ENCODE measurements around the gene DYRK1B. TPM values are rescaled to one million over a fixed set of nuclear protein-coding genes. Genes with fewer than 3 reads are reported as not detected.
"Not testable (repeated sequence)": the region's sequence is repeated elsewhere in the genome, so short reads cannot be mapped to it uniquely, and the experiment has no call there.

Gene DYRK1B
- total and polyA plus RNA-seq, 3 experiments from 2014 or later = 7.9 to 15.3 (median 9.1) TPM

- Mint-ChIP-seq H3K27ac (peak overlapping the region in 3 of 8 donors; percentile 7 to 63 (median 50)), H3K36me3 (peaks cover 0 to 19% (median 16%) of the 10 kb centered on the region in 3 donors), H3K9me3 (no peaks in the 10 kb centered on the region), H3K4me1 (peaks cover 0 to 13% (median 2%) of the 10 kb centered on the region in 3 donors), H3K4me3 (no peak overlapping the region), H3K27me3 (no peaks in the 10 kb centered on the region)
- Histone ChIP-seq H3K9me3 (ENCODE audit: low read length) (no peaks in the 10 kb centered on the region), H3K27me3 (ENCODE audit: insufficient read depth, low read length, poor library complexity, severe bottlenecking) (no peaks in the 10 kb centered on the region), H3K36me3 (ENCODE audit: insufficient read depth, low read length) (no peaks in the 10 kb centered on the region), H3K4me3 (ENCODE audit: low read length) (no peak overlapping the region), H3K4me1 (ENCODE audit: insufficient read depth, low read length) (no peaks in the 10 kb centered on the region), H3K27ac (ENCODE audit: low read depth, low read length) (no peak overlapping the region)
- POLR2A ChIA-PET = no interaction called here
- DNase-seq = no peak
- CTCF ChIA-PET = interaction anchor here (0.9 to 2.0 kb wide), 2 partner anchors 30 kb away, joined by 3 to 8 read pairs; no protein-coding TSS in a partner anchor
Measured at GRCh38 chr19:39813264-39813993, 20.5 kb downstream of the DYRK1B start.

DNA sequence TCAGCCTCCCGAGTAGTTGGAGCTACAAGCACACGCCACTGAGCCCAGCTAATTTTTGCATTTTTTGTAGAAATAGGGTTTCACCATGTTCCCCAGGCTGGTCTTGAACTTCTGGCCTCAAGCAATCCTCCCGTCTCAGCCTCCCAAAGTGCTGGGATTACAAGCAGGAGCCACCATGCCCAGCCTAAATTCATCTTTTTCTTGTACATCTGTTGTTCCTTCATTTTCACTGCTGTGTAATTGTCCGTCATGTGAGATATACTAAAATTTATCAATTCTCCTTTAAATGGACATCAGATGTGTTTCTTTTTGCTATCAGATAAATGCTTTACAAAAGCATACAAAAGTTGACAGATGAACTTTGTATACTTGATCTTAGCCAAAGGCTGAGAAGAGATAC, 22.9 kb downstream of the DYRK1B start:
- Mint-ChIP-seq H3K36me3 (peaks cover 0 to 6% (median 5%) of the 10 kb centered on the region in 3 donors), H3K9me3 (no peaks in the 10 kb centered on the region), H3K27me3 (peaks cover 0 to under 1% of the 10 kb centered on the region in 2 donors), H3K4me3 (no peak overlapping the region), H3K4me1 (peaks cover 0 to 4% (median 2%) of the 10 kb centered on the region in 3 donors), H3K27ac (no peak overlapping the region)
- H3K27me3 ChIP-seq (ENCODE audit: insufficient read depth, low read length, poor library complexity, severe bottlenecking) = no peaks in the 10 kb centered on the region
- no peak overlapping the region for H3K27ac ChIP-seq (ENCODE audit: low read depth, low read length)
- no peaks in the 10 kb centered on the region for H3K4me1 ChIP-seq (ENCODE audit: insufficient read depth, low read length)
- ChIA-PET POLR2A (no interaction called here), CTCF (interaction anchor here (0.6 to 1.7 kb wide), 3 partner anchors 8 to 19 kb away, joined by 3 to 4 read pairs (median 3); no protein-coding TSS in a partner anchor)
- H3K4me3 ChIP-seq (ENCODE audit: low read length) = no peak overlapping the region
- no peaks in the 10 kb centered on the region for H3K36me3 ChIP-seq (ENCODE audit: insufficient read depth, low read length)
- H3K9me3 ChIP-seq (ENCODE audit: low read length) = no peaks in the 10 kb centered on the region
- DNase-seq = no peak

DNA sequence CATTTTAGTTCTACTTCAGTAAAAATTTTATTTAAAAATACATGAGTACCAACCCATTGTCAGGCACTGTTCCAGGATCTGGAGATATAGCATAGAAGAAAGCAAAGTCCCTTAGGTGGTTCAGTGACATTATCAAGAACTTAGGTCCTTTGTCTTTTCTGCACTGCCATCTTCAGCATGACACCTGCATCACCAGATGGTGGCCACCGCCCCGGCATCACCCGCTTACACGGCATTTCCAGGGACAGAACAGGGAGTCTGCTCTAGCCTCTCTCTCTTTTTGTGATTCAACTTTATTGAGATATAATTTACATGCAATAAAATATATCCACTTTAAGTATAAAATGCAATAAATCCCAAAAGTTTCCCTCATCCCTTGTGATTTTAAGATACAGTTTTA, 23.5 kb downstream of the DYRK1B start:
- ChIA-PET POLR2A (no interaction called here), CTCF (interaction anchor here (1.0 kb wide), 1 partner anchor 18 kb away, joined by 3 read pairs; no protein-coding TSS in a partner anchor)
- no peak overlapping the region for H3K27ac Mint-ChIP-seq
- H3K4me3 Mint-ChIP-seq = no peak overlapping the region
- no peaks in the 10 kb centered on the region for H3K4me1 ChIP-seq (ENCODE audit: insufficient read depth, low read length)
- H3K27me3 Mint-ChIP-seq = peaks cover under 1 to 3% of the 10 kb centered on the region in 2 donors
- no peak overlapping the region for H3K27ac ChIP-seq (ENCODE audit: low read depth, low read length)
- no peaks in the 10 kb centered on the region for H3K9me3 Mint-ChIP-seq
- no peak for DNase-seq
- H3K36me3 ChIP-seq (ENCODE audit: insufficient read depth, low read length) = no peaks in the 10 kb centered on the region
- H3K9me3 ChIP-seq (ENCODE audit: low read length) = no peaks in the 10 kb centered on the region
- H3K4me1 Mint-ChIP-seq = no peaks in the 10 kb centered on the region
- peaks cover 0 to 3% (median 2%) of the 10 kb centered on the region in 3 donors for H3K36me3 Mint-ChIP-seq
- H3K27me3 ChIP-seq (ENCODE audit: insufficient read depth, low read length, poor library complexity, severe bottlenecking) = no peaks in the 10 kb centered on the region
- H3K4me3 ChIP-seq (ENCODE audit: low read length) = no peak overlapping the region

GRCh38 chr19:39809368-39809767, 24.6 kb downstream of the DYRK1B start:
- no peak overlapping the region for H3K4me3 Mint-ChIP-seq

DNA sequence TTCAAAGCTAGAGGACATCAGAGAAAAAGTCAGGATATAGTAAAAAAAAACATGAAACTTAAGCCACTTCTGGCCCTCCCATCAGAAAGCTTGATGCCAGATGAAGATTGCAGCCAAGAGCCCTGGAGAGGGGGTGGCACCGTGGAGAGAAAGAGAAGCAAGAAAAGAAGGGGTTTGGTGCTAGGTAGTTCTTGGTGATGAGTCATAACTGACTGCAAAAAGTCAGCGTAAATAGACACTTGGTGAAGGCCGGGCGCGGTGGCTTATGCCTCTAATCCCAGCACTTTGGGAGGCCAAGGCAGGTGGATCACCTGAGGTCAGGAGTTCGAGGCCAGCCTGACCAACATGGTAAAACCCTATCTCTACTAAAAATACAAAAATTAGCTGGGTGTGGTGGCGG, 25.3 kb downstream of the DYRK1B start:
- H3K36me3 ChIP-seq (ENCODE audit: insufficient read depth, low read length); DNase-seq; POLR2A ChIA-PET; H3K27ac ChIP-seq (ENCODE audit: low read depth, low read length); H3K4me1 ChIP-seq (ENCODE audit: insufficient read depth, low read length); H3K9me3 ChIP-seq (ENCODE audit: low read length); H3K4me1 Mint-ChIP-seq; H3K4me3 Mint-ChIP-seq; H3K4me3 ChIP-seq (ENCODE audit: low read length); H3K9me3 Mint-ChIP-seq; H3K36me3 Mint-ChIP-seq; H3K27me3 ChIP-seq (ENCODE audit: insufficient read depth, low read length, poor library complexity, severe bottlenecking): not testable (repeated sequence)
- H3K27ac Mint-ChIP-seq = peak overlapping the region in 2 of 8 donors; percentile 27 to 85
- CTCF ChIA-PET = interaction anchor here (1.4 to 2.6 kb wide), 2 partner anchors 16 to 35 kb away, joined by 5 to 9 read pairs; no protein-coding TSS in a partner anchor
- H3K27me3 Mint-ChIP-seq = peaks cover 8 to 13% of the 10 kb centered on the region in 2 donors

More at GRCh38 chr19:39809368-39809767, 24.6 kb downstream of the DYRK1B start:
- Histone ChIP-seq H3K4me1 (ENCODE audit: insufficient read depth, low read length) (no peaks in the 10 kb centered on the region), H3K27me3 (ENCODE audit: insufficient read depth, low read length, poor library complexity, severe bottlenecking) (no peaks in the 10 kb centered on the region), H3K36me3 (ENCODE audit: insufficient read depth, low read length) (no peaks in the 10 kb centered on the region), H3K27ac (ENCODE audit: low read depth, low read length) (no peak overlapping the region), H3K4me3 (ENCODE audit: low read length) (no peak overlapping the region), H3K9me3 (ENCODE audit: low read length) (no peaks in the 10 kb centered on the region)
- peaks cover 4 to 6% of the 10 kb centered on the region in 2 donors for H3K27me3 Mint-ChIP-seq
- ChIA-PET CTCF (interaction anchor here (2.6 kb wide), 1 partner anchor 16 kb away, joined by 9 read pairs; no protein-coding TSS in a partner anchor), POLR2A (no interaction called here)
- no peaks in the 10 kb centered on the region for H3K9me3 Mint-ChIP-seq
- peaks cover 0 to 3% (median 2%) of the 10 kb centered on the region in 3 donors for H3K36me3 Mint-ChIP-seq
- peak overlapping the region in 1 of 8 donors; percentile 34 for H3K27ac Mint-ChIP-seq
- no peaks in the 10 kb centered on the region for H3K4me1 Mint-ChIP-seq
- DNase-seq = no peak

GRCh38 chr19:39807846-39808364, 26.1 kb downstream of the DYRK1B start:
- no peak for DNase-seq
- Mint-ChIP-seq H3K27me3 (peaks cover 9 to 17% of the 10 kb centered on the region in 2 donors), H3K27ac (peak overlapping the region in 1 of 8 donors; percentile 25), H3K4me3 (no peak overlapping the region), H3K9me3 (no peaks in the 10 kb centered on the region), H3K36me3 (no peaks in the 10 kb centered on the region), H3K4me1 (no peaks in the 10 kb centered on the region)
- no peaks in the 10 kb centered on the region for H3K4me1 ChIP-seq (ENCODE audit: insufficient read depth, low read length)
- ChIA-PET POLR2A (no interaction called here), CTCF (interaction anchor here (1.4 to 2.6 kb wide), 2 partner anchors 15 to 35 kb away, joined by 5 to 9 read pairs; no protein-coding TSS in a partner anchor)
- H3K36me3 ChIP-seq (ENCODE audit: insufficient read depth, low read length) = no peaks in the 10 kb centered on the region
- no peak overlapping the region for H3K27ac ChIP-seq (ENCODE audit: low read depth, low read length)
- H3K27me3 ChIP-seq (ENCODE audit: insufficient read depth, low read length, poor library complexity, severe bottlenecking) = peaks cover 6% of the 10 kb centered on the region
- H3K4me3 ChIP-seq (ENCODE audit: low read length) = no peak overlapping the region
- H3K9me3 ChIP-seq (ENCODE audit: low read length) = no peaks in the 10 kb centered on the region

DNA sequence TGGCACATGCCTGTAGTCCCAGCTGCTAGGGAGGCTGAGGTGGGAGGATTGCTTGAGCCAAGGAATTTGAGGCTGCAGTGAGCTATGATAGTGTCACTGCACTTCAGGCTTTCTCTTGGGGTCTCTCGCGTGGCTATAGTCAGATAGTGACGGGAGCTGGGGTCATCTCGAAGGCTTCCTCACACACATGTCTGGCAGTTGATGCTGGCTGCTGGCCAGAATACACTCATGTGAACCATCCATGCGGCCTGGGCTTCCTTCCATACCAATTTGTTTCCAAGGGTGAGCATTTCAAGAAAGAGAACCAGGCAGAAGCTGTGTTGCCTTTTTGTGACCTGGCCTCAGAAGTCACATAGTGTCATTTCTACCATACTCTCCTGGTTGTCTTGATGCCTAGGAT, 28.9 kb downstream of the DYRK1B start:
- no peaks in the 10 kb centered on the region for H3K4me1 Mint-ChIP-seq
- Histone ChIP-seq H3K27ac (ENCODE audit: low read depth, low read length) (no peak overlapping the region), H3K9me3 (ENCODE audit: low read length) (no peaks in the 10 kb centered on the region), H3K27me3 (ENCODE audit: insufficient read depth, low read length, poor library complexity, severe bottlenecking) (peaks cover 6% of the 10 kb centered on the region), H3K4me3 (ENCODE audit: low read length) (no peak overlapping the region), H3K36me3 (ENCODE audit: insufficient read depth, low read length) (no peaks in the 10 kb centered on the region), H3K4me1 (ENCODE audit: insufficient read depth, low read length) (no peaks in the 10 kb centered on the region)
- ChIA-PET CTCF (interaction anchor here (2.1 kb wide), 1 partner anchor 13 kb away, joined by 5 read pairs; no protein-coding TSS in a partner anchor), POLR2A (no interaction called here)
- no peaks in the 10 kb centered on the region for H3K36me3 Mint-ChIP-seq
- no peak overlapping the region for H3K27ac Mint-ChIP-seq
- H3K4me3 Mint-ChIP-seq = no peak overlapping the region
- no peaks in the 10 kb centered on the region for H3K9me3 Mint-ChIP-seq
- peaks cover 15 to 28% of the 10 kb centered on the region in 2 donors for H3K27me3 Mint-ChIP-seq
- no peak for DNase-seq

- H3K4me3 ChIP-seq (ENCODE audit: low read length) = no peak overlapping the region
- H3K27ac ChIP-seq (ENCODE audit: low read depth, low read length) = no peak overlapping the region
- no peaks in the 10 kb centered on the region for H3K4me1 ChIP-seq (ENCODE audit: insufficient read depth, low read length)
- no peaks in the 10 kb centered on the region for H3K9me3 ChIP-seq (ENCODE audit: low read length)
- DNase-seq = no peak
- peaks cover 15 to 28% of the 10 kb centered on the region in 2 donors for H3K27me3 Mint-ChIP-seq
- no peaks in the 10 kb centered on the region for H3K9me3 Mint-ChIP-seq
- no peak overlapping the region for H3K4me3 Mint-ChIP-seq
- POLR2A ChIA-PET = no interaction called here
- no peak overlapping the region for H3K27ac Mint-ChIP-seq
- H3K36me3 Mint-ChIP-seq = no peaks in the 10 kb centered on the region
- no peaks in the 10 kb centered on the region for H3K4me1 Mint-ChIP-seq
- no peaks in the 10 kb centered on the region for H3K36me3 ChIP-seq (ENCODE audit: insufficient read depth, low read length)
- H3K27me3 ChIP-seq (ENCODE audit: insufficient read depth, low read length, poor library complexity, severe bottlenecking) = peaks cover 6% of the 10 kb centered on the region
- CTCF ChIA-PET = interaction anchor here (1.5 kb wide), 1 partner anchor 10 kb away, joined by 5 read pairs; no protein-coding TSS in a partner anchor
Measured at GRCh38 chr19:39802958-39803357, 31.0 kb downstream of the DYRK1B start.

Measured in CD8-positive, alpha-beta memory T cell (primary cell).